Stimulated activated CD4-positive, alpha-beta T cell treated with anti-CD3 and anti-CD28 coated beads, Interleukin-12 subunit alpha, Interleukin-12 subunit beta, amount 100 ng/mL, for 24 hours (primary cell): ENCODE results near the gene HSP90AB1.
"Not testable (repeated sequence)": the region's sequence is repeated elsewhere in the genome, so short reads cannot be mapped to it uniquely, and the experiment has no call there.

ENCODE experiments used
- DNase-seq, 2 experiments: peaks; one replicate each; pipeline ENCODE4 v3.0.0-alpha.2; 2020; ENCODE audit warnings: low read depth in 2 of 2

The HSP90AB1 gene

DNA sequence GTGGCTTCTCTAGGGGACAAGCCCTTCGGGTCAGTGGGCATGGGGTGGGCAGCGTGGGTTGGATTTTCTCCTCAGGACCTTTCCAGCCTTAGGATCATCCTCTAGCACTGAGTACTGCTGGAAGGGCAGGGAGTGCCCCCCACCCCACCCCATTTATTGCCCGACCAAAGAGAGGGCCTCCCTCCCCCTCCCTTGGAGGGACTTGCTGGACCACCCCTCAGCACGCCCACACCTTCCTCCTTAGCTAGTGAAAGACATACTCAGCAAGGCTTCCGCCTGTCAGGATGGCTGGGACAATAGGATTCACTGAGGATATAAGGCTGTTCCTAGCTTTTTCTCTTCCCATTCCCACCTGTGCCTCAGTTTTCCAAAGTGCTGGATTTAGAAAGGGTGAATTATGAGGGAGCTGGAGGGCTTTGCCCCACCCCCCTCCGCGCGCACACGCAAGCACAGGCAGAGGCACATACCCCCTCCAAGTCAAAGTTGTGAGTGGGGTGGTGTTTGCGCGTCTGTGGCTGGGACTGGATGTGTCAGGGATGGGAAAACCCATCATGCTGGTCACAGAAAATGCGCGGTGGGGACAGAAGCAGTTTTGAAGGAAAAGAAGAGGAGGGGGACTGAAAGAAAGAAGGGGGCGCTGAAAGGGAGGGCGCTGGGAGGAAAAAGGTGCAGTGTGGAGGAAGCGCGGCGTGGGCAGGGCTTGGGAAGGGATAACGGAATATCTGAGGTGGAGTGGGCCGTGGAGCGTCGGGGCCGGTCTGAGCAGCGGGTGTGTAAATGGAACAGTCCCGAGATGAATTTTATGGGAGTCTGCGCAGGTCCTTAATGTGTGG is 24.2 kb upstream of the HSP90AB1 start:
- no peak for DNase-seq

DNA sequence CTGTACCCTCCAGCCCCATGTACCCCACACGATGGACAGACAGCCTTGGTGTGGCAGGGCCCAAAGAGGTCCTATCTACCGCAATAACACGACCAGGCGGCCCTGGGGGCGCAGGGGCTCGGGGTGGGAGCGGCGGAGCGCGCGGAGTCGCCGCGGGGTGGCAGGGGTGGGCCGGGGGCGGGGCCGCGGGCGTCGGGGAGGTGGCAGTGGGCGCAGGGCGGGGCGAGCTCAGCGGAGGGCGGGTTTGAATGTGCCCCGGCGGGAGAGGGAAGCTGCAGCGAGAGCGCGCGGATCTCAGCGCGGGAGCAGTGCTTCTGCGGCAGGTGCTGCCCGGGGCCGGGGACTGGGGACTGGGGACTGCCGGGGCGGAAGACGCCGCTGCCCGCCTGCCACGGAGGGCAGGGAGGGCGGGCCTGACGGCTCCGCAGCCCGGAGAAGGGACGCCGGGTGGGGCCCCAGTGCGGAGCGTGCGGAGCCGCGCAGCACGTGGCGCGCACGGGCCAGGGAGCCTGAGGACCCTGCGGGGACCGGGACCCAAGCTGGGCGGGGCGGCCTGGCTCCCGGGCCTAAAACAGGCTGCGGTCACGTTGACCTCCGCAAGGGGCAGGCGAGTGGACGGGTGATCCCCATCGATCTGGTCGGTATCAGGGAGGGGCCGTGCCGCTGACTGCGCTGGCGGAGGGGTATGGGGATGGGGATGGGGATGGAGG is 23.4 kb upstream of the HSP90AB1 start, which contains the start of gene SLC29A1:
Gene SLC29A1 (plus strand): TSS at position 277 of the 710 bp plus-strand sequence. CDS start 3,719 bp downstream, outside the sequence.
- DNase-seq: peak; percentile 69 to 84

DNA sequence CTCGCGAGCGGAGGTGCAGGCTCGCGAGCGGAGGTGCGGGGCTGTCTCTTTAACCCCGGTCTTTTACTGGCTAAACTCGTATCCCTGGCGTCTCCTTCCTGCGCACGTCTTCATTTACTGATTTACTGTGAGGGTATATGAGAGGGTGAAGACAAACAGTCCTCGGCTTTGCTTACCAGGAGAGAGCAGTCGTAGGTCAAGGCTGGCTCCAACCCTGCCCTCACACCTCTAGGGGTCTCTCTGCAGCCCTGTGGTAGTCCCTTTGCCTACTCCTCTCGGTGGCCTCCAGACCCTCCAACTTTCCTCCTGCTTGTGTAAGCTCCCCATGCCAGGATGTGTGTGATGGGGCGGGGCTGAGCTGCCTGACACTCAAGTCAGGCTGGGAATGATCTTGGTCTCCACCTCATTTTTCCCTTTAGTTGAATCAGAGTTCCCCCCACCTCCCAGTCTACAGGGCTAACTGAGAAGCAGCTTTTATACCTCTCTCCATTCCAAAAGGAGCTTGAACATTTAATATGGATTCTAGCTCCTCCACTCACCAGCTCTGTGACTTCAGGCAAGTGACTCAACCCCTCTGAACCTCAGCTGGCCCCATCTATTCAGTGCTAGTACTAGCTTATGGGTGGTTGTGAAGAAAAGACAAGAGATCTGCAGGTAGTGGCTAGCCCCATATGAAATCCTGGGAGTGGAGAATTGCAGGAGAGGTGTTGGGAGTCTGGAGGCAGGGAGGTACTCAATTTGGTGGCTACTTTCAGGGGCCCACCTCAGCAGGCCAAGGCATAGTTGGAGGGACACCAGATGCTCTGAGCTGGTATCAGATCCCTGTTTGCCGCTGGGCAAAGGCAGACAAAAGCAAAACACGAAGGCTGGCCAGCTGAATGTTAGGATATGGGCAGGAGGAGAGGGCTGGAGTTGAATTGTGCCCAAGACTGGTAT is 22.6 kb upstream of the HSP90AB1 start:
- no peak for DNase-seq

DNA sequence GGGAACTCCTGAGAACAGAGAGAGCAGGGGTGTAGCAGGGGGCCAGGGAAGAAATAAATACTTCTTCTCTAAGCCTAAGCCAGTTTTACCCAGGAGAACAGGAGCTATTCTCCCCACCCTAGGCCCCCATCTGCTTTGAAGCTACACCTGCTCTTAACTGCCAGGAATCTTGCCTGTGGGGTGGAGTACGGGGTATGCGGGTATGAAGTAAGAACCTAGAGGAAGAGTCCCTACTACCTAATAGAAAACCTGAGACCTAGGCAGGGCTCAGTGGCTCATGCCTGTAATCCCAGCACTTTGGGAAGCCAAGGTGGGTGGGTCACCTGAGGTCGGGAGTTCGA is 22.0 kb upstream of the HSP90AB1 start:
- no peak for DNase-seq

DNA sequence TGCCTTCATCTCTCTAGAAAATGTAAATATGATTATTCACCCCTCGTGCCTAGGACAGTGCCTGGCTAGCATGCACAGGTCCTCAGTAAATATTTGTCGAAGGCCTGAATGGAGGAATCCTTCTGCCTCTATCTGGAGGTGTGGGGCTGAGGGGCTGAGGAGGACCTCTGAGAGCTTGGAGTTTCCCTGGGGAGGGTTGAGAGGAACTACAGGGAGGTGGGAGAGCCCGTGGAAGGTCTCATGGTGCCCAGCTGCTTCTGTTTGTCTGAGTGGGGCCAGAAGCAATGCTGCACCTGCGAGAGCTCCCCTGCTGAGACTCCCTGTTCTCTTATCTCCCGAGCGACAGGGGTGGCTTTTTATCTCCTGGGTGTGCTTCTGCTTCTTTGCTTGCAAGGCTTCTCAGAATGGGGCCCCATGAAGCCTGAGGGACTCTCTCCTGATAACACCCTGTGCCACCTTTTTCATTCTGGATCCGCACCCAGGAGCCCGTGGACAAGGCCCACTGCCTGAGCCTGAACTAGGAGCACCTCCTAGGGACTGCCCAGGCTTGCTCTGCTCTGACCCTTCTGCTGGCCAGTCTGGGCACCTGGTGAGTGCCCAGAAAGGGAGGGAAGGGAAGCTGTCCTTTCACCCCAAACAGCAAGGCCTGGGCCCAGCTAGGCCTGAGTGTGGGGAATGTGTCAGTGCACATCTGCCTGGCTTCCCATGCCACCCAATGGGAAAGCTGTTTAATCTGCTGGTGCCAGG is 21.1 kb upstream of the HSP90AB1 start:
- DNase-seq: no peak

DNA sequence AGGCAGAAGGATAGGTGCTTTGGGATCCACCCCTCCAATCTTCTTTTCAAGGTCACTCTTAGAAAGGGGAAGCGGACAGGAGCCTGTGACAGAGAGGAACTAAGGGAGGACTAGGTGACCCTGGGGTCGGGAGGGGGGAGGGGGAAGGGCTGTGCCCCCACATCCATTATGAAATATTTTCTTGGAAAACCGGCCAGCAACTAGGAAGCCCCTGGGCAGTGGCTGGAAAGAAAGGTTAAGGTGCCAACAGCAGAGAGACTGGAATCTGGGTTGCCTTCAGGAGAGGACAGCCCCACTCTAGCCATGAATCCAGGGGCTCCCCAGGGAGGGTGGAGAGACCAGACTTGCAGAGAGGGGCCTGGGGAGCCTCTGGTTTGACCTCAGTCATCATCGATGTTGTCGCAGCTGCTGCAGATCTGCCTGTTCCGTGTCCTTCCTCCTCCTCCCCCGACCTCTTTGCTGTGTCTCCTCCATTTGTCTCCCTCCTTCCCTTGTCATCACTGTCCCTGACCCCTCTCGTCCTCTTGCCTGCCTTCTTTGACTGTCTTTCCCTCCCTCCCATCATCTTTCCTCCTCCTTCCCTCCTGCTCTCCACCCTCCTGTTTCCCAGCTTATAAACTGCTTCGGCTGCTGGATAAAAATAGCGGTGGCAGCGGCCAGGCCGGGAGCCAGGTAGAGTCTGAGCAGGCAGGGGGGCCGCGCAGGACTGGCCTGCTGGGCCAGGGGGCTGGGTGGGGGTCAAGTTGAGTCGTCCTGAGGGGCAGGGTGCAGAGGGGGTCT is 20.3 kb upstream of the HSP90AB1 start:
- DNase-seq: no peak

DNA sequence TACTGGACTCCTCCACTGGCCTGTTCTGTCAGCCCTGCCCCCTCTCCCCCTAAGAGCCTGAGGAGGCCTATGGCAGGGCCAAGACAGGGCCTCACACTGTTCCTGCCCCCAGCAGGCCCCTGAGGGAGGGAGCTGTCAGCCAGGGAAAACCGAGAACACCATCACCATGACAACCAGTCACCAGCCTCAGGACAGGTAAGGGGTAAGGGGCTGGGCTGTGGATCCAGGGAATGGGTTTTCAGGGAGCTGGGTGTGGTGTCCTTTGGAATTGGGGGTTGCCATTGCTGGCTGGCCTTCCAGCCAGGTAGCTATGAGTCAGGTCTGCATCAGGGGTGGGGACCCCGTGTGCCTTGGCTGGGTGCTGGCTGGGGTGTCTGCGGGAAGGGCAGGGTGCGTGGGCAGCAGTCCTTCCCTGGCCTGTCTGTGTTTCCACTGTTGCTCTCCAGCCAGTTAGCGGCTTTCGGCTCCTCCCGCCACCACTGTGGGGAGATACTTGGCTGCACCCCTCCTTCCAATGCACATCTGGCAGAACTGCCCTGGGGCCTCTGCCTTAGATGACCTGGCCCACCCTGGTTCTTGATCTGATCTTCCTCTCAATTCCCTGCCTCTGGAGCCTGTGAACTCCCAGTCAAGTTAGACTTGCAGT is 19.6 kb upstream of the HSP90AB1 start:
- no peak for DNase-seq

DNA sequence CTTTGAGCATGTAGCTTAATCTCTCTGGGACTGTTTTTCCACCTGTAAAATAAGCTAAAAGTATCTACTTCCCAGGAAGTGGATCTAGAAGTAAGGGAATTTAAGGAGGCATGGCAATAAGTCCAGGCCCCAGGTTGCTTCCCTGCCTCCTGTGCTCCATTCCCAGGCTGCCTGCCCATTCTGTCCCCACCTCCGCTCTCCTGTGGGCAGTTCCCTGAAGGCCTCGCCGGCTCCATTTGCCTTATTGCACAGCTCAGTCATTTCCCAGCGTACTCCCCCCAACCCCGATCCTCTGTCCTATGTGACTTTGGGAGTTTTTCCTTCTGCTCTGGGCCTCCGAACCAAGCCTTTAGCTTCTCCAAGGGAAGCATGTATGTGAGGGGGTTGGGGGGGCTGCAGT is 18.9 kb upstream of the HSP90AB1 start:
- no peak for DNase-seq

DNA sequence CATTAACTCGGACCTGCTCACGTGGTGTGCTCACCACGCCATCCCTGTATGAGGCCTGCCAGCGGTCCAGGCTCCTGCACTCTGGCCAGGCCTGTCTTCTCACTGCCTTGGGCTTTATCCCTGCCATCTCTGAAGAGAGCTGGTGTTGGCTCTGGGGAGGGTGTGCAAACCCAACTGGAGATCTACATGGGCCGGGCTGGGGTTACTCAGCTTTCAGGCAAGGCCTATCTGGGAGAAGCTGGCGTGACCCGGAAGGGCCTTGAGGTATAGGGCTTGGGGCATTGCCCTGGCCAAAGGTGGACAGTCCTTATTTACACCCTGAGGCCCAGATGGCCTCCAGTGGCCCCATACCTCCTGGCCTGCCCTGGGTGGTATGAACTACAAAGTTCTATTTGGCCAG is 18.5 kb upstream of the HSP90AB1 start:
- DNase-seq: no peak

DNA sequence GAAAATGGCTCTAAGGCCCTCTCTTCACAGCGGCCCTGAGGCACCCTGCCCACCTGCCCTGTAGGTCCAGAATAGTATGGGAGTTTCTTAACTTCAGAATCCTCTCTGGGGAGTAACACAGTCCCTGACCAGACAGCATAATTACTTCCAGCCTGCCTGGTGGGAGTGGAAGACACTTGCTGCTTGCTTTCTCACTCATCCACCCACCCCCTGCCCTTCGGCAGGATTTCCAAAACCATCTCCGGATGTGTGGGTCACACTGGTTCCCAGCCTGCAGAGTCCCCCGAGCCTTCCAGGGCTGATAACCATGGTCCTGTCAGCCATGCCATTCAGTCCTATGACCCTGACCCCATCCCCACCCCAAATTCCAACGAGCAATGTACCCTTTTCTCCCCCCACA is 18.1 kb upstream of the HSP90AB1 start:
- no peak for DNase-seq

DNA sequence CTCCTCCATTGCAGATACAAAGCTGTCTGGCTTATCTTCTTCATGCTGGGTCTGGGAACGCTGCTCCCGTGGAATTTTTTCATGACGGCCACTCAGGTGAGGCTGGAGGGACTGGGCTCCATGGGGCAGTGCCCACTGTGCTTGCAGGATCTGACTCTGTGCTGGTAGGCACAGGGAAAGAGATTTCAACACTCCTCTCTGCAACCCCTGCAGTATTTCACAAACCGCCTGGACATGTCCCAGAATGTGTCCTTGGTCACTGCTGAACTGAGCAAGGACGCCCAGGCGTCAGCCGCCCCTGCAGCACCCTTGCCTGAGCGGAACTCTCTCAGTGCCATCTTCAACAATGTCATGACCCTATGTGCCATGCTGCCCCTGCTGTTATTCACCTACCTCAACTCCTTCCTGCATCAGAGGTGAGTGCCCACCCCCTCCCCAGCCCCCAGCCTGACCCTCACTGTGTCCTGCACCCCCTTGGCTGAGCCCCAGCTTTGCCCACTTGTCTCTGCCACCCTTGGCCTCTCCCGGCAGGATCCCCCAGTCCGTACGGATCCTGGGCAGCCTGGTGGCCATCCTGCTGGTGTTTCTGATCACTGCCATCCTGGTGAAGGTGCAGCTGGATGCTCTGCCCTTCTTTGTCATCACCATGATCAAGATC is 17.4 kb upstream of the HSP90AB1 start:
- no peak for DNase-seq

DNA sequence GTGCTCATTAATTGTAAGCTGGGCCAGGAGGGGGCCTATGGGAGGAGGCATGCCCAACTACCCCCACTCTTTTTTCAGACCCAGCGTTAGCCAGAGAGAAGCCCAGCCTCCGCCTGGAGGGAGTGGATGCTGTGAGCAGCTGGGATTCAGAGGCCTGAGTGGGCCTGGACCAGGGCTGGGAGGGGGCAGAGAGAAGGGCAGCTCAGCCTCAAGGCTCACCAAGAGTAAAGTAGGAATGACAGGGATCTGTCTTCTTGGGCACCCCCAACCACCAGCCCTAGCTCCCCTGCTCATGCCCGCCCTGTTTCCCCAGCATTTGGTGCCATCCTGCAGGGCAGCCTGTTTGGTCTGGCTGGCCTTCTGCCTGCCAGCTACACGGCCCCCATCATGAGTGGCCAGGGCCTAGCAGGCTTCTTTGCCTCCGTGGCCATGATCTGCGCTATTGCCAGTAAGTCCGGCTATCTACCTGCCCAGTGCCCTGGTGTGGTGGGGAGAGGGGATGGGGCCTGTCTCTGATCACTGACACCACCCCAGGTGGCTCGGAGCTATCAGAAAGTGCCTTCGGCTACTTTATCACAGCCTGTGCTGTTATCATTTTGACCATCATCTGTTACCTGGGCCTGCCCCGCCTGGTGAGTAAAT is 16.7 kb upstream of the HSP90AB1 start:
- DNase-seq: no peak

DNA sequence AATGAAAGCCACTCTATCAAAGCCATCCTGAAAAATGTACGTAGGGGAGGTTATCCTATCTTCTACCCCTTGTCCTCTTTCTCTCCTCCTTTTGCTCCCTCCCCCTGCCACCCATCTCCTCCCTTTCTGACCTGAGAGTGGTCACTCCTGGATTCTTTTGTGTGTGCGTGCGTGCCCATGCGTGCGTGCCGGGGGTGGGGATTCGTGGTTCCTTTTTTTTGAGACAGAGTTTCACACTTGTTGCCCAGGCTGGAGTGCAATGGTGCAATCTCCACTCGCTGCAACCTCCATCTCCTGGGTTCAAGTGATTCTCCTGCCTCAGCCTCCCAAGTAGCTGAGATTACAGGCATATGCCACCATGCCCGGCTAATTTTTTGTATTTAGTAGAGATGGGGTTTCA is 15.5 kb upstream of the HSP90AB1 start:
- not testable (repeated sequence) for DNase-seq

DNA sequence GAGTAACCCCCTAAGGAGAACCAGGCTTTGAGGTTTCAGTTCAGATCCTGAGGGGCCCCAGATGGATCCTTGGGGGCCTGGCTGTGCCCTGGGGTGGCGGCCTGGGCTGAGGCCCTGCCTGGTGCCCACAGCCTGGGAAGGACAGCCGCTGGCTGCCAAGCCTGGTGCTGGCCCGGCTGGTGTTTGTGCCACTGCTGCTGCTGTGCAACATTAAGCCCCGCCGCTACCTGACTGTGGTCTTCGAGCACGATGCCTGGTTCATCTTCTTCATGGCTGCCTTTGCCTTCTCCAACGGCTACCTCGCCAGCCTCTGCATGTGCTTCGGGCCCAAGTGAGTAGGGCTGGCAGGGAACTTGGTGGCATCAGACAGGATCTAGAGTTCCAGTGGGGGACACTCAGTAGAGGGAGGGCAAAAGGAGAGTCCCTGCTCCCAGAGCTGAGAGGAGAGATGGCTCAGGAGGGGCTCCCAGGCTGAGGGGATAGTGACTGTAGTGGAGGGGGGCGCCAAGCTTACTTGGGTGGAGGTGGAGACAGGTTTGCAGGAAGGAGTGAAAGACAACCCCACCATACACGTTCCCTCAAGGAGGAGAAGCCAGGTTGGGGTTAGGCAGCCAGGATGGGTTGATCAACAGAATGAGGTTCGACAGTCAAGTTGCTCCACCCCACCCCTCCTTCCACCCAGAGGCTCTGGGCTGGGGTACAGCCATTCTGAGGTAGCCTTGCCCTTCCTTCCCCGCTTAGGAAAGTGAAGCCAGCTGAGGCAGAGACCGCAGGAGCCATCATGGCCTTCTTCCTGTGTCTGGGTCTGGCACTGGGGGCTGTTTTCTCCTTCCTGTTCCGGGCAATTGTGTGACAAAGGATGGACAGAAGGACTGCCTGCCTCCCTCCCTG is 14.0 kb upstream of the HSP90AB1 start:
- no peak for DNase-seq

DNA sequence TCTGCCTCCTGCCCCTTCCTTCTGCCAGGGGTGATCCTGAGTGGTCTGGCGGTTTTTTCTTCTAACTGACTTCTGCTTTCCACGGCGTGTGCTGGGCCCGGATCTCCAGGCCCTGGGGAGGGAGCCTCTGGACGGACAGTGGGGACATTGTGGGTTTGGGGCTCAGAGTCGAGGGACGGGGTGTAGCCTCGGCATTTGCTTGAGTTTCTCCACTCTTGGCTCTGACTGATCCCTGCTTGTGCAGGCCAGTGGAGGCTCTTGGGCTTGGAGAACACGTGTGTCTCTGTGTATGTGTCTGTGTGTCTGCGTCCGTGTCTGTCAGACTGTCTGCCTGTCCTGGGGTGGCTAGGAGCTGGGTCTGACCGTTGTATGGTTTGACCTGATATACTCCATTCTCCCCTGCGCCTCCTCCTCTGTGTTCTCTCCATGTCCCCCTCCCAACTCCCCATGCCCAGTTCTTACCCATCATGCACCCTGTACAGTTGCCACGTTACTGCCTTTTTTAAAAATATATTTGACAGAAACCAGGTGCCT is 13.3 kb upstream of the HSP90AB1 start:
- DNase-seq: no peak

DNA sequence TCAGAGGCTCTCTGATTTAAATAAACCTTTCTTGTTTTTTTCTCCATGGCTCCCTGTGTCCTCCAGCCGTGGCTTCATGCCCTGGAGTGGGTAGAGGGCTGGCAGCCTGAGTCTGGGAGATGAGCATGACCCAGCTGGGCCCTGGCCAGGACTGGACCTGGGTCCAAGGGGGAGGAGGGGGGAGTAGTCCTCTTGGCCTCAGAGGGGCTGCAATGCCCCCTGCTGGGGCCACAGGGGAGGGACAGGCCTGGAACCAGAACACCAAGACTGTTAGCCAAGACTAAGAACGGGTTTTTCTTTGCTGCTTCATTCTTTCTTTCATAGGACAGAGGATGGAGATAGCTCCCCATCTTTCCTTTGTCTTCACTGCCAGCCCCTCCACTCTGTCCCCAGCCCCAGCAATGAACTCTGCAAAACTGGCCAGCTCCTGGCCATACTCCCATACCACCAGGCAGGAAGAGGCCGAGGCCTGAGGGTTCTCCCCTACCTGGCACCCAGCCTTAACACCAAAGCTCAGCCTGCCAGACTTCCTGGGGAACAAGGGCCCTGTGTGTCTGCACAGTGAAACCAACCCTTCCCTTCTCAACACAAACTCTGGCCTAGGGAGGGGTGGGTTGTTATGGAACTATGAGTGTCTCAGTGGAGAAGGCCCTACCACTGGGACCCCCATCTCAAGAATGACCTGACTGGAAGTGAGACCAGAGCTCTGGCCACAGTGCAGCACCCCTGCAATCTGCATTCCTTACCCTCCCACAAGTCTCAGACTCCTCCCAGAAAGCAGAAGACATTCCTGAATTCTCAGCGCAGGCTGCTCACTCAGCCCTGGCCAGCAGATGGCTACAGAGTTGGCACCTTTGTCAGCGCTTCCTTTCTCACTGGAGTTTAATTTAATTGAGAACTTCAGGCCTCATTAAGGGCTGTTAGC is 12.5 kb upstream of the HSP90AB1 start:
- no peak for DNase-seq

DNA sequence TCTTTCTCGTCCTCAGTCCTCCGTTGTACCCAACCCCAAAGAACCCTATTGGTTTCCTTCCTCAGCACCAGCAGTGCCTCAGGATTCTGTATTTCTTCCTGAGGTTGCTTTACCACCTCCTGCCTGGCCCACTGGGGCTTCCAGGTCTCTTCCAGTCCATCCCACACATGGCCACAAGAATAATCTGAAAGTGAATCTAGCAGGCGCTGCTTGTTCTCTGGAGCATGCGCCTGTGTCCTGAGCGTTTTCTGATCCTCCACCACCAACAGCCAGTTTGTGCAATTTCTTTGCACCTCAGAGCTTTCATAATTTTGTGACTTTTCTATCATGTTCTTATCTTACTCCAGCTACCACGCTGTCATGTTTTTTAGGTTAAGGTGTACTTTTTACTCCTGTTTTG is 11.6 kb upstream of the HSP90AB1 start:
- DNase-seq: no peak
